Osteocyte (in vitro differentiated cells): ENCODE measurements around the gene ME3. TPM values are rescaled to one million over a fixed set of nuclear protein-coding genes. Genes with fewer than 3 reads are reported as not detected.

Experiments
- DNase-seq: peaks from one replicate; pipeline ENCODE4 v3.0.0; 2021; ENCODE audit warnings: mixed read lengths; ENCODE audit not compliant: unreplicated experiment; ENCODE audit errors: extremely low spot score
- H3K27ac Mint-ChIP-seq: one replicate; pipeline ENCODE4 v1.8.0; 2021; ENCODE audit warnings: mild to moderate bottlenecking, mixed read lengths; ENCODE audit not compliant: unreplicated experiment
- H3K27me3 Mint-ChIP-seq: one replicate; pipeline ENCODE4 v1.8.0; 2021; ENCODE audit warnings: mixed read lengths; ENCODE audit not compliant: unreplicated experiment
- H3K36me3 Mint-ChIP-seq: one replicate; pipeline ENCODE4 v1.8.0; 2021; ENCODE audit warnings: mixed read lengths; ENCODE audit not compliant: unreplicated experiment
- H3K4me1 Mint-ChIP-seq: one replicate; pipeline ENCODE4 v1.8.0; 2021; ENCODE audit warnings: mixed read lengths; ENCODE audit not compliant: unreplicated experiment
- H3K4me3 Mint-ChIP-seq: one replicate; pipeline ENCODE4 v1.8.0; 2021; ENCODE audit warnings: mild to moderate bottlenecking, moderate library complexity, mixed read lengths; ENCODE audit not compliant: unreplicated experiment
- H3K9me3 Mint-ChIP-seq: one replicate; pipeline ENCODE4 v1.8.0; 2021; ENCODE audit warnings: mixed read lengths; ENCODE audit not compliant: unreplicated experiment
- total RNA-seq: library from RNA; stranded (reverse); gene quantifications from 2 replicates; pipeline ENCODE4 v1.2.1, GENCODE V29; 2021
- TF ChIP-seq, protein P1 (sequence below): fragments of 200-600 bp; sonication (generic); IDR thresholded peaks from 2 replicates; pipeline ENCODE4 v1.5.0; 2021; ENCODE audit warnings: antibody characterized with exemption, mild to moderate bottlenecking, moderate library complexity

The ME3 gene
- total RNA-seq, 1 donor from 2014 or later: 19.5 TPM

DNA sequence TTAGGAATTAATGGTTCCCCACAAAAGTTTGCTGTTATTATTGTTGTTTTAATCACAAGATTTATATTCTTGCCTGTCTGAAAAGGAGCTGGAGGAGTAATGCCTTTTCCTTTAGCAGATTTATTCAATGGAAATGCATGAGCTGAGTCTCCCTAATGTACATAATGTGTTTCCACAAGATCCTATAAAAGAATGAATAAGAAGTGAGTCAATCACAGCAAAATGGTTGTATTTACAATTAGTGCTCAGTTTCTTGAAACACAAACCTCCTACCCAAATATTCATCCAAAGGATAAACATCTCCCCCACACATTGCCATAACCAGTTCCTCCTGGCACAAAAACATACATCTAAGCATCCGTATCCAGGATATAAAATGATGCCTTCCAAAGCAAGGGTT is 33.3 kb downstream of the ME3 start:
- Mint-ChIP-seq H3K4me1 (peaks cover 22% of the 10 kb centered on the region), H3K9me3 (no peaks in the 10 kb centered on the region), H3K4me3 (no peak overlapping the region), H3K27ac (no peak overlapping the region), H3K36me3 (peaks cover 3% of the 10 kb centered on the region), H3K27me3 (no peaks in the 10 kb centered on the region)
- no peak for DNase-seq
- TF ChIP-seq, protein P1, sequence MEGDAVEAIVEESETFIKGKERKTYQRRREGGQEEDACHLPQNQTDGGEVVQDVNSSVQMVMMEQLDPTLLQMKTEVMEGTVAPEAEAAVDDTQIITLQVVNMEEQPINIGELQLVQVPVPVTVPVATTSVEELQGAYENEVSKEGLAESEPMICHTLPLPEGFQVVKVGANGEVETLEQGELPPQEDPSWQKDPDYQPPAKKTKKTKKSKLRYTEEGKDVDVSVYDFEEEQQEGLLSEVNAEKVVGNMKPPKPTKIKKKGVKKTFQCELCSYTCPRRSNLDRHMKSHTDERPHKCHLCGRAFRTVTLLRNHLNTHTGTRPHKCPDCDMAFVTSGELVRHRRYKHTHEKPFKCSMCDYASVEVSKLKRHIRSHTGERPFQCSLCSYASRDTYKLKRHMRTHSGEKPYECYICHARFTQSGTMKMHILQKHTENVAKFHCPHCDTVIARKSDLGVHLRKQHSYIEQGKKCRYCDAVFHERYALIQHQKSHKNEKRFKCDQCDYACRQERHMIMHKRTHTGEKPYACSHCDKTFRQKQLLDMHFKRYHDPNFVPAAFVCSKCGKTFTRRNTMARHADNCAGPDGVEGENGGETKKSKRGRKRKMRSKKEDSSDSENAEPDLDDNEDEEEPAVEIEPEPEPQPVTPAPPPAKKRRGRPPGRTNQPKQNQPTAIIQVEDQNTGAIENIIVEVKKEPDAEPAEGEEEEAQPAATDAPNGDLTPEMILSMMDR: no peak

DNA sequence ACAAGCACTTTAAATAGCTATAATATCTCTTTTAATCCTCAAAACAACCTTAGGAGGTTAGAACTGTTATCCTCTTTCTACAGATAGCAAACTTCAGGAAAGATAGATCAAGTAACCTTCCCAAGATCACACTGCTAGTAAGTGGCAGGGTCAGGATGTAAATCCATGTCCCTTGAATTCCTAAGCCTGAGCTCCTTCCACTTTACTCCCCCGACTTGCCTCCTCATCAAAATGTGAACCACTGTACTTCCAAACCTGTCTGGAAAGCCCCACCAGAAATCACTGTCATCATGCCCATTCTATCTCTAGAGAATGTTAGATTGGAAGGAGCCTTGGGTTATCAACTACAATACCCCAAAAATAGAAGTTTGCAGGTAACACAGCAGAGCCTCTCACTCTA is 33.7 kb downstream of the ME3 start:
- peaks cover 3% of the 10 kb centered on the region for H3K36me3 Mint-ChIP-seq
- H3K4me3 Mint-ChIP-seq: no peak overlapping the region
- DNase-seq: no peak
- TF ChIP-seq, protein P1: no peak
- H3K27me3 Mint-ChIP-seq: no peaks in the 10 kb centered on the region
- H3K27ac Mint-ChIP-seq: peak overlapping the region; percentile 24
- H3K9me3 Mint-ChIP-seq: no peaks in the 10 kb centered on the region
- H3K4me1 Mint-ChIP-seq: peaks cover 21% of the 10 kb centered on the region

DNA sequence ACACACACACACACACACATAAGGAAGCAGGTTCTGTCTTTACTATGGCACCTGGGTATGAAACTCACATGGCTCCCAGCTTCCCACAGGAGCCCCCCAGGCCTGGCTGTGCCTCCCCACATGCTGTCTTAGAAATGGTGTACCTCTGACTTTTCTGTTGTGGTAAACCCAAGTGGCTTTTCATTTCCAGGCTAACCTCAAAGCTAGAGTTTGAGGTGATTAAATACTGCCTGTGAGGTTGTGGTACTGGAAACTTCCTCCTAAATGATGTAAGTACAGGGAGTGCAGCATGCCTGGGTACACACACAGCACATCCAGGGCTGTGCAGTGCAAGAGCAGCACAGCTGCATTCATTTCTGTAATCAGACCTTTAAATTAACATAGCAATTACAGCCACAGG is 34.4 kb downstream of the ME3 start:
- Mint-ChIP-seq H3K27ac (no peak overlapping the region), H3K4me3 (no peak overlapping the region), H3K4me1 (peaks cover 23% of the 10 kb centered on the region), H3K27me3 (no peaks in the 10 kb centered on the region), H3K9me3 (no peaks in the 10 kb centered on the region), H3K36me3 (peaks cover 3% of the 10 kb centered on the region)
- TF ChIP-seq, protein P1: no peak
- DNase-seq: no peak

DNA sequence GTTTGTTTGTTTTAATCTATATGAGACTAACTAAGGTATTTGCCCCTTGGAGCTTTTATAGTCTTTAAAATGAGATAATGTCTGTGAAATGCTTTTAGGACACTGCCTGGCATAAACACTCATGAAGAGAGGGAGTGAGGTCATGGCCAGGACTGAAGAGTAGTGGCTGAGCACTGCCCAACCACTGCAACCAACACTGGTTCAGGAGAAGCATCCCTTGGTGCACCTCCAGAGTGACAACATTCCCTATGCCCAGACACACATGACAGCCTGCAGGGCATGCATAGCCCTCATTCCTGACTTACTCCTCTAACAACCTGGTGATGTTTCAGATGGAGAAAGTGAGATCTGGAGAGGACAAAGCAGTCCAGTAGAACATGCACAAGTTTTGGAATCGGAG is 36.1 kb downstream of the ME3 start:
- no peak overlapping the region for H3K27ac Mint-ChIP-seq
- peaks cover 27% of the 10 kb centered on the region for H3K4me1 Mint-ChIP-seq
- no peaks in the 10 kb centered on the region for H3K27me3 Mint-ChIP-seq
- TF ChIP-seq, protein P1: no peak
- no peaks in the 10 kb centered on the region for H3K9me3 Mint-ChIP-seq
- DNase-seq: no peak
- peaks cover 3% of the 10 kb centered on the region for H3K36me3 Mint-ChIP-seq
- H3K4me3 Mint-ChIP-seq: no peak overlapping the region

DNA sequence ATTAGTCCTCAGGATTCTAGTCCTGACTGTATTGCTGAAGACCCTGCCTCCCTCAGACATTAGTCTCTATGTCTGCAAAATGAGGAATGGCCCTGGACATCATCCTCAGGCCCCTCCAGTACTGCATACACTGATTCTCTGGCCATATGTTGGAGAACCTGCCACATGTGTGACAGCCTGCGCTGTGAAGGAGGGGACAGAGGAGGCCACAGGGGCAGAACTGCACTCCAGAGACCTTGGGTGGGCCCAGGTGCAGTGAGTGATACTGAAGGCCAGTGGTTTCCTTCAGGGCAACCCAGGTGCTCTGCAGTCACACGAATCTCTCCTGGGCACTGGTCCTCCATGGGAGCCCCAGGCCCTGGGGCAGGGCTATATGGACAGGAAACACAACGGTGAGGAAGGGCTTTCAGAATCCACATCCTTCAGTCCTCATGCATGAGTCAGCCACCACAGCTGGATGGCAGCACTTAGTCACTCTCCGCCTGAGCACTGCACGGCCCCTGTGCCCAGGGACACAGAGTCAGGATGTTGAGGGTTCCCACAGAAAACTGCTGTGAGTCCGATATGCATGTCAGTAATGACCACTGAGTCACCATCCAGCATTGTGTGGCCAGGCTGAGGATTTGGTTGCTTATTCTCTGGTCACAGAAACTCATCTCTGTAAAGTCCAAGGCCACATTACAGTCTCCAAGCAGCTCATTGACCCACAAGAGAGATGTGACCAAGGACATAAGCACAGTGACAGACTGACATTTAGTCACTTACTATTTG is 39.7 kb downstream of the ME3 start:
- no peaks in the 10 kb centered on the region for H3K36me3 Mint-ChIP-seq

More for the DNA sequence above, 39.7 kb downstream of the ME3 start:
- Mint-ChIP-seq H3K4me1 (peaks cover 58% of the 10 kb centered on the region), H3K9me3 (no peaks in the 10 kb centered on the region), H3K27ac (peak overlapping the region; percentile 79), H3K4me3 (no peak overlapping the region), H3K27me3 (no peaks in the 10 kb centered on the region)
- TF ChIP-seq, protein P1: peak; percentile 70
- peak; percentile 90 for DNase-seq
